Right renal cortex interstitium (tissue), 3 donors: ENCODE data around the gene MAGEA2B. TPM values are rescaled to one million over a fixed set of nuclear protein-coding genes. Genes with fewer than 3 reads are reported as not detected.
"Not testable (repeated sequence)": the region's sequence is repeated elsewhere in the genome, so short reads cannot be mapped to it uniquely, and the experiment has no call there.

Experiments
- DNase-seq, 3 donors: peaks; one replicate each; pipeline ENCODE4 v3.0.0-alpha.2; 2013; ENCODE audit warnings: low read depth in 3 of 3, low spot score in 2 of 3
- polyA plus RNA-seq, 3 donors: library from polyadenylated mRNA; unstranded; fragments of 120-200 nt; gene quantifications; one replicate each; pipeline ENCODE4 v1.2.1, GENCODE V29; 2013; ENCODE audit not compliant: insufficient read length in 3 of 3

The MAGEA2B gene
- polyA plus RNA-seq, 3 donors, result not detected

DNA sequence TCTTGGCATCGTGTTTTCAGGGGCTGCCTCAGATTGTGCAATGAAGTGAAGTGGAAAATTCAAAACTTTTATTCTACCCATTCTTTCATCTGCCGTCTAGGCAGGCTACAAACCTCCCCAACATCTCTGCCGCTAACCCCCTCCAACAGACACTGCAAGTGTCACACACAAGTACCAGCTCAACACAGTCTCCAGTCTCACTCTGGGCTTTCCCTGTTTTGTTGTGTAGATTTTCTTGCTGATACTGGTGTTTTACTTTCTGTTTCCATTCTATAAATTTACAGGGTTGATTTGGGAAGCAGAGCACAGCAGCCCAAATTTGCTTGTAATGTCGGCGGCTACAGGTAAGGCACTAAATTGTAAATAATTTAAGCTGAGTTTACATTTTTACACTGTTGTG, 40.4 kb downstream of the MAGEA2B start:
- not testable (repeated sequence) for DNase-seq

GRCh38 chrX:152758918-152759317, 44.5 kb downstream of the MAGEA2B start, which contains the start of gene CSAG3:
TSS of gene CSAG3 (plus strand) at chrX:152759218.
- not testable (repeated sequence) for DNase-seq

DNA sequence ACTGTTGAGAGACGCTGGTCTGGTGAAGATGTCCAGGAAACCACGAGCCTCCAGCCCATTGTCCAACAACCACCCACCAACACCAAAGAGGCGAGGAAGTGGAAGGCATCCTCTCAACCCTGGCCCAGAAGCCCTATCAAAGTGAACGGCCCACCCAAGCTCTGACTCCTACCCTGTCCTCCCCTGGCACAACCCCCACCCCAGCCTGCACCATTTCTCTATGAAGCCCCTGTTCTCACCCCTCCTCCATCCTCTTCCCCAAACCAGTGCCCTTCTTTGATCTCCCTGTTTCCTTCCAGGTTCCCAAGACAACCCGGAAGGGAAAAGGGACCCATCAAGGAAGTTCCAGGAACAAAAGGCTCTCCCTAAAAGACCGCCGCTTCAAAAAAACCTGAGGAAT, 45.1 kb downstream of the MAGEA2B start:
- DNase-seq, result not testable (repeated sequence)

- DNase-seq, result not testable (repeated sequence)
Measured at GRCh38 chrX:152761582-152761981, 47.2 kb downstream of the MAGEA2B start.

DNA sequence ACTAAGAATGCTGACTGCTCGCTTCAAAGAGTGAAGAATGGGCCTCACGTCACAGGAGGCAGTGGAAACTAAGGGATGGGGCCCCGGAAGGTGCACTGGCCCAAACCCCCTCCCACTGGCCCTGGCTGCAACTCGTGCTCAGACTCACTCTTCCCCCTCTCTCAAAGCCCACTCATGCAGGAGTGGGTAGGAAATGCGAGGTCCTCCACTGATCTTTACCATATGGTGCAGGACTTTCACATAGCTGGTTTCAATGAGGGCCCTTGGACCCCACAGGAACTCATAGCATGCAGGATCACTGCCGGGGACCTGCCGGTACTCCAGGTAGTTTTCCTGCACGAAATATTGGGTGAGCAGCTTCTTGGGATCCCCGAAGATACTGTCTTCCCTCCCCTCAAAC, 52.1 kb downstream of the MAGEA2B start:
- DNase-seq, result not testable (repeated sequence)

Other genes with a start within 250 kb of the MAGEA2B start
- gene GABRQ, start 76.7 kb upstream of the MAGEA2B start, polyA plus RNA-seq, result 1 to 10 TPM; 1.4 to 2.0 (median 1.6) TPM
- gene MAGEA3, start 15.8 kb upstream of the MAGEA2B start, polyA plus RNA-seq, result not detected
- gene CSAG2, start 5.4 kb upstream of the MAGEA2B start, polyA plus RNA-seq, result not detected
- not detected for gene CSAG1, start 19.1 kb downstream of the MAGEA2B start, polyA plus RNA-seq
- gene MAGEA12, start 19.1 kb downstream of the MAGEA2B start, polyA plus RNA-seq, result not detected
- gene MAGEA2, start 39.2 kb downstream of the MAGEA2B start, polyA plus RNA-seq, result not detected
- not detected for gene CSAG3, start 44.6 kb downstream of the MAGEA2B start, polyA plus RNA-seq
- not detected for gene MAGEA6, start 55.1 kb downstream of the MAGEA2B start, polyA plus RNA-seq
- 100 to 1,000 TPM; 132 to 135 (median 133) TPM for gene CETN2, start 116.1 kb downstream of the MAGEA2B start, polyA plus RNA-seq
- gene NSDHL, start 116.4 kb downstream of the MAGEA2B start, polyA plus RNA-seq, result 10 to 100 TPM; 30.8 to 31.8 (median 31.2) TPM
- gene ZNF185, start 183.4 kb downstream of the MAGEA2B start, polyA plus RNA-seq, result 10 to 100 TPM; 46.7 to 50.7 (median 49.5) TPM